ENCODE results near the gene KCNJ13.

DNA sequence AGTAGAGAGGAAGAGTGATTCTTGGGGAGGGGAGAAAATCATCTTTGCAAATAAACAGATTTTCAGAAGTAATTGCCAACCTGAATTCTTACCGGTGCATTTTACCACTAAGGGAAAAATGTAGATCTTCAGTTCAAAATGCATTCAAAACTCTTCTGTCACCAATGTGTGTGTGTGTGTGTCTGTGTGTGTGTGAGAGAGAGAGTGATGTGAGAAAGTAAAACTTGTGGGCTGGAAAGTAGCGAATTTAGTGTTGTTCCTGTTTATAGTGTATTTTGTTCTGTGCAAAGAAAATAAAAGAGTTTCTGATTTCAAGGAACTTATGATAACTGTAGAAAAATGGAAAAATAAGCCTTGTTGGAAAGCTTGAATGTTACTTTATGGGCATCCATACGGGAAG lies 27.0 kb downstream of the KCNJ13 start:
- TF ChIP-seq, protein P1, sequence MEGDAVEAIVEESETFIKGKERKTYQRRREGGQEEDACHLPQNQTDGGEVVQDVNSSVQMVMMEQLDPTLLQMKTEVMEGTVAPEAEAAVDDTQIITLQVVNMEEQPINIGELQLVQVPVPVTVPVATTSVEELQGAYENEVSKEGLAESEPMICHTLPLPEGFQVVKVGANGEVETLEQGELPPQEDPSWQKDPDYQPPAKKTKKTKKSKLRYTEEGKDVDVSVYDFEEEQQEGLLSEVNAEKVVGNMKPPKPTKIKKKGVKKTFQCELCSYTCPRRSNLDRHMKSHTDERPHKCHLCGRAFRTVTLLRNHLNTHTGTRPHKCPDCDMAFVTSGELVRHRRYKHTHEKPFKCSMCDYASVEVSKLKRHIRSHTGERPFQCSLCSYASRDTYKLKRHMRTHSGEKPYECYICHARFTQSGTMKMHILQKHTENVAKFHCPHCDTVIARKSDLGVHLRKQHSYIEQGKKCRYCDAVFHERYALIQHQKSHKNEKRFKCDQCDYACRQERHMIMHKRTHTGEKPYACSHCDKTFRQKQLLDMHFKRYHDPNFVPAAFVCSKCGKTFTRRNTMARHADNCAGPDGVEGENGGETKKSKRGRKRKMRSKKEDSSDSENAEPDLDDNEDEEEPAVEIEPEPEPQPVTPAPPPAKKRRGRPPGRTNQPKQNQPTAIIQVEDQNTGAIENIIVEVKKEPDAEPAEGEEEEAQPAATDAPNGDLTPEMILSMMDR (IDR thresholded peaks at IDR 0.05; ENCODE audit: poor library complexity, severe bottlenecking): no peak
- no peak for TF ChIP-seq TAF1 (IDR thresholded peaks at IDR 0.05; ENCODE audit: low read depth)
- TF ChIP-seq POLR2AphosphoS5 (IDR thresholded peaks at IDR 0.05): no peak
- no peak for TF ChIP-seq EZH2 (IDR thresholded peaks at IDR 0.05; ENCODE audit: borderline replicate concordance, insufficient read depth, low read length, poor library complexity, severe bottlenecking)

All from neural cell (in vitro differentiated cells).